GM18499 (cell line): Measurements from ENCODE around the gene ARHGEF7.

ENCODE experiments used
- ATAC-seq: cut with Tn5 transposase; IDR thresholded peaks from one replicate; pipeline ENCODE4 v1.9.1; 2021; ENCODE audit warnings: moderate number of reproducible peaks; ENCODE audit not compliant: insufficient read depth, unreplicated experiment

The ARHGEF7 gene

DNA sequence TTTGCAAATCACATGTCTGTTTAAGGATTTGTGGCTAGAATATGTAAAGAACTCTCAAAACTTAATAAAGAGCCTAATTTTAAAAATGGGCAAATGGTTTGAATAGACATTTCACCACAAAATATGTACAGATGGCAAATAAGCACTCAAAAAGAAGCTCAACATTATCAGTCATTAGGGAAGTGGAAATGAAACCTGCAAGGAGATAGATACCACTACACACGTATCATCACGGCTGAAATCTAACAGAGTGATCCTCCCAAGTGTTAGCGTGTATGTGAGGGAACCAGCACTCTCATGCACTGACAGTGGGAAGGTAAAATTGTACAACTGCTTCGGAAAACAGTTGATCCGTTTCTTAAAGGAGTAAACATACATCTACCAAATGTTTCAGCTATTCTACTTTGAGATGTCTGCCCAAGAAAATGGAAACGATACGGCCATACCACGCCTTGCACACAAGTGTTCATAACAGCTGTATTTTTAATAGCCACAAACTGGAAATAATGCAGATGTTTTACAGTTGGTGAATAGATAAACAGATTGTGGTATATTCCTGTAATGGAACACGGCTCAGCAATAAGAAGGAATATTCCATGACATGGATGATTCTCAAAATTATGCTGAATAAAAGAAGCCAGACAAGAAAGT lies 14.5 kb downstream of the ARHGEF7 start:
- peak; percentile 97 for ATAC-seq

DNA sequence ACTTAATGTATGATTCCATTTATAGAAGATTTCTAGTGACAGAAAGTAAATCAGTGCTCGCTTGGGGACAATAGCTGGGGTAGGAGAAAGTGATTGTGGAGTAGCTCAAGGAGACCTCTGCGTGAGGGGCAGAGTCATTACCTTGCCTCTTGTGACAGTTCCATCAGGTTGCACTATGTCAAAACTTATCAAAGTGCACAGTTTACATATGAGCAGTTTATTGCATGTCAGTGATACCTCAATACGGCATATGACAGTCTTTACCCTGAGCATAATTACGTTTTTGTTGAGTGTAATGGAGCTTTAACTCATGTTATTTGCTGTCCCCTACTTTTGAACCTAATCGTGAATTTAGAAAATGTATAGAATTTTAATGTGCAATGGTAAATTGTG lies 15.0 kb downstream of the ARHGEF7 start:
- no peak for ATAC-seq

DNA sequence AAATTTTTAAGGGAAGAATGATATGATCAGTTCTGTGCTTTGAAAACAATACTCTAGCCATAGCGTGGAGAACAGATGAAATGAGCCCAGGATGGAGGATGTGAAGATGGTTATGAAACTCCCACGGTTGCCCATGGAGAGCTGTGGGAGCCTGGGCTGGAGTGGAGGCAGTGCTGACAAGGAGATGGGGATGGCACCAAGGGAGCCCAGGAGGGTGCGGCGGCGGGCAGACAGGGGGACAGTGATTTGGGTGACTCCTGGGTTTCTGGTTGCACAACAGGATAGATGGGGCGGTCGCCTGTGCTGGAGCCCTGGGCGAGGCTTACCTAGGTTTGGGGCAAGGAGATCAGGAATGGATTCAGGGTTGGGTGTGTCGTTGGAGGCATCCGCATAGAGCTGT lies 15.9 kb downstream of the ARHGEF7 start:
- ATAC-seq = no peak

DNA sequence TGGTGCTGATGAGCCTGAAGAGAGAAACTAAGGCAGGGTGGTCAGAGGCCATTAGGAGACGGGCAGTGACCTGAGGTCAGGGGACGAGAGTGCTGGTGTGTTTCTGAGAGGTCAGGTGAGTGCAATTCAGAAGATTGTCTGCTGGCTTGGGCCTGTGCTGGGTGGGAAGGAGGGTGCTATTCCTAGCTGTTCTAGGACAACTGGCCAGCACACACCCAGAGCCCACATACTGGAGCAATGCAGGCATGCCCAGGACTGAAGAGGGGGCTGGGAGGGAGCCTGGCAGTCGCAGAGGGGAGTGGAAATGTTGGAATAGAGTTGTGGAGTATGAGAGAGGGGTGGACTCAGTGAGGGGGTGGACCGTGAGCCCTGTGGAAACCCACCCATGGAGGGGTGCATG lies 16.5 kb downstream of the ARHGEF7 start:
- no peak for ATAC-seq

DNA sequence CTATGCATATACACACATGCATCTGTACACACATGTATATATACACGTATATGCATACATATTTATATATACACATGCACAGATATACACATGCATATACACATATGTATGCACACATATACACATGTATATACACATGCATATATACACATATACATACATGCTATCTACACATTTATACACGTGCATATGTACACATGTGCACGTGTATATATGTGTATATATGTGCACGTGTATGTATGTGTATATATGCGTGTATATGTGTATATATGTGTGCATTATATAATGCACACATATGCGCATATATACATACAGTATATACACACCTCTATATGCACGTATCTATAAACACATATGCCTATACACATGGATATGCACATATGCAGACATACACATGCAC lies 17.8 kb downstream of the ARHGEF7 start:
- ATAC-seq = no peak

DNA sequence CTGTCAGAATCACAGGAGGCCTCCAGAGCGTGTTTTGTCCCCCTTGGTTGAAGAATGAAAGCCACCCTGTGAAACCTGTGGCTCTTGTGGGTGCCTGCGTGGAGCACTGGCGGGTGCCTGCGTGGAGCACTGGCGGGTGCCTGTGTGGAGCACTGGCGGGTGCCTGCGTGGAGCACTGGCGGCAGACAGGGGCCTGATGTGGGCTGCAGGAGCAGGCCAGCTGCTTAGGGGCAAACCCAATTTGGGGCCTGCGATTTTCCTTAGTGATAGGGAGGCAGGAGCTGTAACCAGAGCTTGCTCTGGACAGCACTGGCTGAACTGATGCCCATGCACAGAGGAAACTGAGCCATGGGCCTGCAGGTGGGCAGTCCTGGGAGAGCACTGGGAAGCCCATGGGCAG lies 24.3 kb downstream of the ARHGEF7 start:
- ATAC-seq = no peak

DNA sequence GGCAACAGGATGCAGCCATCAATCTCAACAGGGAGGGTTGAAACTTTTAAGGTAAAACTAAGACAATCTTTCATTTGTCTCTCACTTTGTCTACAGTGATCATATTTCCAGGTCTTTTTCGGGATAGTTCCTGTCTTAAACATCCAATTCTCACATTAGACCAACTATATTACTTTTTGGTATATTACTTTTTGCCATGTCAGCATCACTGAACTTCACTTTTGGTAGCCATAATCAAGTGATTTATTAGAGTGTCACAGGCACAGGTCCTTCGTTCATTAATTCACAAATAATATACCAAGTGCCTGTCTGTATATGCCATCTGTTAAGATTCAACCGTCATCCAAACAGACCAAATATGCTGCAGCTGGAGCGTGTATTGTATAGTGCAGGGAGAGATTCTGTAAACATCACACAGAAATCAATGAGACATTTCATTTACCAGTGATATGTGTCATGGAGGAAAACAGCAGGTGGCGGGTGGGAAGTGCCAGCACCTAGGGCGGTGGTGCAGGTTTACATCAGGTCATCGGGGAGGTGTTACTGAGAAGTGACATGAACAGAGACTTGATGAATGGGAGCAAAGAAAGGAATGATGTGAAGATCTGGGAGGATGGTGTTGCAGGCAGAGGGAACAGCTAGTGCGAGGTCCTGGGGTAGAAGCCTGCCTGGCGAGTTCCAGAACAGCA lies 24.9 kb downstream of the ARHGEF7 start:
- no peak for ATAC-seq

DNA sequence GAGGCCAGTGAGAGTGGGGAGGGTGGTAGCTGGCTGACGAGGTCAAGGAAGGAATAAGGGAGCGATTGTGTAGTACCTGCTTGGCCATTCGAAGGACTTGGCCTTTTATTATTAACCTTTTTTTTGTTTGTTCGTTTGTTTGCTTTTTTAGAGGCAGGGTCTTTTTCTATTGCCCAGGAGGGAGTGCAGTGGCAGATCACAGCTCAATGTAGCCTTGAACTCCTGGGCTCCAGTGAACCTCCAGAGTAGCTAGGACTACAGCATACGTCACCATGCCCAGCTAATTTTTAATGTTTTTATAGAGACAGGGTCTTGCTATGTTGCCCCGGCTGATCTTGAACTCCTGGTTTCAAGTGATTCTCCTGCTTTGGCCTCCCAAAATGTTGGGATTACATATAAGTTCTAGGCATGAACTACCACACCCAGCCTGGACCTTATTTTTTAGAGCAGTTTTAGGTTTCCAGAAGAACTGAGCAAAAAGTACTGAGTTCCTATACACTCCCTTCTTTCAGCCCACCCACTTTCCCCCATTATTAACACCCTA lies 25.5 kb downstream of the ARHGEF7 start:
- ATAC-seq = no peak

DNA sequence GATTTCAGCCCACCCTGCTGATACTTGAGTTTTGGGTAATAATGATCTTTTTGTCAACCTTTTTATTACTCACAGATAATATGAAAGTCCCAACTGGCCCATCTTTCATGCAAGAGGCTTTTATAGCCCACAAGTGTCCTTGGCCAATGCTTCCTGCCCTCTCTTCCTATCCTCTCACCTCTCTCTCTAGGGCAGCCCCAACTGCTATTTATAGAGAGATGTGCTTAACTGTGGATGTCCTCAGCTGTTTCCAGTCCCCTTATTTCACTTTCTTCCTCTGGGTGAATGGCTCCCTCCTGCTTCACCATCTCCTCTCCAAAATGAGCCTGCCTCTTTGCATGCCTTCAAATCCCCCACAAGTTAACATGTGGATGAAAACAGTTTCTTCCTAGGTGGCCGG lies 27.4 kb downstream of the ARHGEF7 start:
- no peak for ATAC-seq

DNA sequence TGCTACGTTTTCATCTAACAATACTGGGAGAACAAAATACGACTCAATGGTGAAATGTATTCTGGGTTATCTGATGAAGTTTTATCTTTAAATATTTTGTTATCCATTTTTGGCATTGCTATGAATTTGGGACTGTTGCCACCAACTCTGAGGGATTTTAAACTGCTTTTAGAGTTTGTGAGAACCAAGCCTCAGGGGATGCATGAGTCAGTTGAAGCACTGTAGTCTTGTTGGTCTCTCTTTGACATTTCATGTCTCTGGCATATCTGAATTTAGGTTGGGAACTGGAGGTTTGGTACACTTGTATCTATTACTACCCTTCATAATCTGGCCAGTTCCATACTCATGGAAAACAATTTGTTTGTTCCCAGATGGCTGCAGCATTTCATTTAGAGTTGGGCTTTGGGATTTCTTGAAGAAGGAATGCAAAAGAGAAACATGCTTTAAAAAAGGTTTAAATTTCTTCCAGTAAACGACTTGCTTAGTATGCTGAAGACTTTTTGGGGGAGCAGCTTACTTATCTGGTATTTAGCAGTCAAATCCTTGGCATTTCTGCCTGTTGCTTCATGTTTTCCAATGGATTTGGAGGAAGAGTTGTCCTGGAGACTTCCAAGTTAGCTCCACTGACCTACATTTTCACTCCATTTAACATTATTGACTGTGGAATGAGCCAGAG lies 28.9 kb downstream of the ARHGEF7 start:
- no peak for ATAC-seq

DNA sequence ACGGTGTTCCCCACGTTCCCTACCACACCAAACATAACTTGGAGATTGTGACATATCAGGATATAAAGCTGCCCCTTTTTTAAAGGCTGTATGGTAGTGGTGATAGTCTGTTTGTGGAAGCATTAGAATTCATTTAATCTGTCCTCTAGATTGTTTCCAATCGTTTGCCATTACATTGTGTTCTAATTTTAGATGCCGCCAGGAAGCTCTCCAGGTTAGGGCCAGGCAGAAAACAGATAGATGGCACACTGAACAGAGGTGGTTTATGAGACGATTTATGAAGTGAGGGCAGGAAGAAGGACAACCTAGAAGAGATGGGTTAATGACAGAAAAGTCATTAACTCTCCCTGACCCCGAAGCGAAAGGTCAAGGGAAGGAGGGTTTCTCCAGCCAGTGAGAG lies 30.0 kb downstream of the ARHGEF7 start:
- ATAC-seq = no peak

DNA sequence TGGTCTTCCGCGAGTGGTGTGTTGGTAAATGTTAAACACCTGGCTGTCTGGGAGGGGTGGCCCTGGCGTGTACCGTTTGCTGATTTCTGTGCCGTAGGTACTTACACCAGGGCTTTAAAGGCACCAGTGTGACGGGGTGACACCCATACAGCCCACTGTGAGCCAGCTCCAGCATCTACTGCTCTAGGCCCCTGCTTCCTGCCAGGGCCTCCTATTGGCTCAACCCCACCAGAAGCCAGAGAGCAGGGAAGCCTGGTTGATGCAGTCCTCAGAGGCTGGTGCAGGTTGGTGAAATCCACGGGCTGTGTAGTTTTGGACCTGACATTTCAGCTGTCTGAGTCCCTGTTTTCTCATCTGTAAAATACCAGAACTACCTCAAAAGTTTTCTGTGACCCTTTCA lies 30.4 kb downstream of the ARHGEF7 start:
- ATAC-seq = no peak

DNA sequence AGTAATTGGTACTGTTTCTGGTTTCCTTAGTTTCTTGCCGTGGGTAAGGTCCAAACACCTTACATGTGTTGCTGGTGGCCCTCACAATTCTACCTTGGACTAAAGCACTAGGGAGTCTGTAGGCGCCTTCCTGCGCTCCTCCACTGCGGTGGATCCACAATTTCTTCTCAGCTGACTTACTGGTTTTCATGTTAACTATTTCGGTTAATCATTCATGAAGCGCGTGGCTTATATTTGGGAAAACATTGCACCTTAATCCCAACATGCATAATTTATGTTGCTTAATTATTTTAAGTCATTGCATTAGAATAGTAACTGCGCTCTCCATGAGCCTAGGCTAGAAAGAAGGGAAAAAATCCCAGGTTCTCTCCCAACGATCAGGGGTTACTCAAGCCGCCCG lies 37.7 kb downstream of the ARHGEF7 start:
- no peak for ATAC-seq

DNA sequence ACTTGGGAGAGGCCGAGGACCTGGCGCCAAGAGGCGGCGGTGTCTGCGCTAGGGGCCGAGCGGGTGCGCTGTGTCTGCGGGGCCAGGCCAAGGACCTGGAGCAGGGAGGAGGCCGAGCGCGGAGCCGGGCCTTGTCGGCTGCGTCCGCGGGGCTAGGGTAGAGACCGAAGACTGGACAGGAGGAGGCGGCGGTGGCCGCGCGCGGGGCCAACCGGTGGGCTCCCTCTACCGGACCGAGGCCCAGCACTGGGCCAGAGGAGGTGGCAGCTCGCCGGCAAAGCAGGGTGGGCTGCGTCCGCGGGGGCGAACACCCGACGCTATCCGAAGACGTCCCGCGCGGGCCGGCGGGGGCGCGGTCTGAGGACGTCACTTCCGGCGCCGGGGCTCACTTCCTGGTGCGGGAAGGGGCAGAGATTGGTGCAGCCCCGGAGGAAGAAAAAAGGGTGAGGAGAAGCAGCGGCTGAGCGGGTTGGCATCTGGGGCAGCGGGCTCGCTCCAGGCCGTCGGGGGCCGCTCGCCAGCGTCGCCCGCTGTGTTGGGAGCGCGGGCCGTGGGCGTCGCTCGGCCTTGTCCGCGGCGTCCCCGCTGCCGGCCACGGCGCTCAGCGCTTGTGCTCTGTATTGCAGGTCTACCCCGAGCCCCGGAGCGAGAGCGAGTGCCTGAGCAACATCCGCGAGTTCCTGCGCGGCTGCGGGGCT lies 38.3 kb downstream of the ARHGEF7 start:
- ATAC-seq = peak; percentile 56

DNA sequence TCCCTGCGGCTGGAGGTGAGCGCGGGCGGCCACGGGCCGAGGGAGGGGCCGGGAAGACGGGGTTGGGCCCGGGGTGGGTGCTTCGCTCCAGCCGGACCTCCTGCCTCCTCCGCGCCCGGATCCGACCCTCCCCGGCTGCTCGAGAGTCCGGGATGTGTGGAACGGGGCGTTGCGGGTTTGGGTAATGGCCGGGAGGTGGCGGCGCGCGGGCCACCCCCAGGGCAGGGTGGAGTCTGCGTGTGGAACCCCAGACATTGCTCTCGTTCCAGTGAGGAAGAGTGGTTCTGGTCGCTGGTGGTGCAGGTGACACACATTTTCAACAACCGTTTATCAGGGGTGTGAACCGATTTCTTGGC lies 38.8 kb downstream of the ARHGEF7 start:
- ATAC-seq = peak; percentile 29

DNA sequence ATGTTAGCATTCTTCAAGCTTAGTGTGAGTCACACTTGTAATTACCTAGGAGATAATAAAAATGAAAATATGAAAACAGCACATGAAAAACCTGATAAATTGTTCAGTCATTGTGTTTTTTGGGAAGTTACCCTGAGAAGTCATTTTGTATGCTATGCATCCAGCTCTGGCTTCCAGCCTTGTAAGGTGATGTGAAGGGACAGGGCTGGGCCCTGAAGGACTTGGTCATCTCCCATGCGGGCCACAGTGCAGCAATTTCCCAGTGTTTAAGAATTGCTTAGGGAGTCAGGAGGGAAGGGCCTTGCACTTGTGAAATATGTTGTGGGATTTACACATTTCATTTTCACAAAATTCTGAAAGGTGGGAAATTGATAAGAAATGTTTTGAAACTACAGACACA lies 41.3 kb downstream of the ARHGEF7 start:
- ATAC-seq = no peak

DNA sequence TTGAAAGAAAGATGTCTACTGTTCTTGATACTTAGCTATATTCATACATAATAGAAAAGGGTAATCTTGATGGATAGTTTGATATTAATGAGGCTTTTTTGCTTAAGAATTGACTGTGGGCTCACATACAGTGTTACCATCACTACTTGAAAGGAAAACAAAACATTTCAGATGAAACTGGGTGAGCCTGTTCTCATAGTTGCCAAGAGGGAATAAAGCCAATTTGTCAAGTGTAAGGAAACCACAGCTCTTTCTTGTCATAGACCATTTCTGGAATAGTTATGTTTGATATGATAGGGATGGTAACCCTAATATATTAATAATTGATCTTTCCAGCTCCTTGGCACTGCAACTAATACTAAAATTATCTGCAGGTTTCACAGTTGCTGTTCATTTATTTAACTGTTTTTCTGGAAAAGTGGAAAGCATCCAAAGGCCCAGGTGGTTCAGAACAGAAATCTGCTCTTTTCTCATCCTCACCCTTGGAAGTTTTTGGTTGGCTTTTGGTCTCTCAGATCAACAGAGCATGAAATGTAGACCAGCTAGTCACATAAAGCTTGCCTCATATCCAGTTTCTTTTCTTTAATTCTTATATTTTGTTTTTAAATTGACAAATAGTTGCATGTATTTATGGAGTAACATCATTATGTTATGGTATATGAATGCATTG lies 43.2 kb downstream of the ARHGEF7 start:
- ATAC-seq = no peak

DNA sequence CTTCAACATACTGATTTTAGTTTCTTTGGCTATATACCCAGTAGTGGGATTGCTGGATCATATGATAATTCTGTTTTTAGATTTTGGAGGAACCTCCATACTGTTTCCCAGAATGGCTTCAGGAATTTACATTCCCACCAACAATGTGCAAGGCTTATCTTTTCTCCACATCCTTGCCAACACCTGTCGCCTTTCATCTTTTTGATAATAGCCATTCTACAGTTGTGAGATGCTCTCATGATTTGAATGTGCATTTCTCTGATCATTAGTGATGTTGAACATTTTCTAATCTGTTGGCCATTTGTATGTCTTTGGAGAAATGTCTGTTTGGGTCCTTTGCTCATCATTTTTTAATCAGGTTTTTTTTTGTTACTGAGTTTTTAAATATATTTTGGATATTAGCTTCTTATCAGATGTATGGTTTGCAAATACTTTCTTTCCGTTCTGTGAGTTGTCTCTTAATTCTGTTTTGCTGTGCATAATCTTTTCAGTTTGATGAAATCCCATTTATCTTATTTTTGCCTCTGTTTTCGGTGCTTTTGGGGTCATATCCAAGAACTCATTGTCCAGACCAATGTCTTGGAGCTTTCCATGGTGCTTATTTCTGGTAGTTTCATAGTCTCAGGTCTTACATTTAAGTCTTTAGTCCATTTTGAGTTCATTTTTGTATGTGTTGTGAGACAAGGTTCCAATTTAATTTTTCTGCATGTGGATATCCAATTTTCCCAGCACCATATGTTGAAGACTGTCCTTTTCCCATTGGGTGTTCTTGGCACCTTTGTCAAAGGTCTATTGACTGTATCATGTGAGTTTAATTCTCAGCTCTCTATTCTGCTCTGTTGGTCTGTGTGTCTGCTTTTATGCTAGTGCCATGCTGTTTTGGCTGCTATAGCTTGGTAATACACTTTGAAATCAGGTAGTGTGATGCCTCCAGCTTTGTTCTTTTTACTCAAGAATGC lies 44.5 kb downstream of the ARHGEF7 start:
- no peak for ATAC-seq

DNA sequence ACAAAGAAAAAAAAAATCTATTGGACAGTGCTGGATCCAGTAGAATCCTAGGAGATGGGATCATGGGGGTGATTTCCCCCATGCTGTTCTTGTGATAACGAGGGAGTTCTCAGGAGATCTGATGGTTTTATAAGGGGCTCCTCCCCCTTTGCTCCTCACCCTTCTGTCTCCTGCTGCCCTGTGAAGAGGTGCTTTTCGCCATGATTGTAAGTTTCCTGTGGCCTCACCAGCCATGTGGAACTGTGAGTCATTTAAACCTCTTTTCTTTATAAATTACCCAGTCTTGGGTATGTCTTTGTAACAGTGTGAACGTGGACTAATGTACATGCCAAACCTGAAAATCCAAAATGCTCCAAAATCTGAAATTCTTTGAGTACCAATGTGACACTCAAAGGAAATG lies 45.5 kb downstream of the ARHGEF7 start:
- ATAC-seq = no peak
